ENCODE results near the gene ASB3.
"Not testable (repeated sequence)": the region's sequence is repeated elsewhere in the genome, so short reads cannot be mapped to it uniquely, and the experiment has no call there.

DNA sequence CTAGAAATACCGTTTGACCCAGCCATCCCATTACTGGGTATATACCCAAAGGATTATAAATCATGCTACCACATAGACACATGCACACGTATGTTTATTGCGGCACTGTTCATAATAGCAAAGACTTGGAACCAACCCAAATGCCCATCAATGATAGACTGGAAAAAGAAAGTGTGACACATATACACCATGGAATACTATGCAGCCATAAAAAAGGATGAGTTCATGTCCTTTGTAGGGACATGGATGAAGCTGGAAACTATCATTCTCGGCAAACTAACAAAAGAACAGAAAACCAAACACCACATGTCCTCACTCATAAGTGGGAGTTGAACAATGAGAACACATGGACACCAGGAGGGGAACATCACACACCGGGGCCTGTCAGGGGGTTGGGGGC, 119.6 kb downstream of the ASB3 start:
- TF ChIP-seq CTCF (conservative IDR thresholded peaks at IDR 0.05; ENCODE audit: low read length); EZH2phosphoT487 (IDR thresholded peaks at IDR 0.05; ENCODE audit: borderline replicate concordance, low read depth, low read length): not testable (repeated sequence)

Measured in OCI-LY7 (cell line).